IMR-90 (cell line): ENCODE results near the gene OSGIN1. TPM values are rescaled to one million over a fixed set of nuclear protein-coding genes. Genes with fewer than 3 reads are reported as not detected.

ENCODE experiments used
- ATAC-seq: fragments of 200-7000 bp; cut with Tn5 transposase; 2 replicates; pipeline ENCODE4 v1.9.1; 2020; ENCODE audit warnings: low read depth, mild to moderate bottlenecking, moderate library complexity
- BruUV-seq: library from RNA; stranded (reverse); fragments of 400-500 nt; replicated peaks from 2 replicates; lab custom pipeline; 2021; lab: Mats Ljungman, UMichigan
- CTCF ChIA-PET: fragments of 300-600 bp; formaldehyde crosslinking; extraction: SDS; loops from one replicate; lab custom pipeline; 2021; ENCODE audit warnings: antibody characterized with exemption; lab: Yijun Ruan, JAX
- POLR2A ChIA-PET: fragments of 300-600 bp; sonication (Branson Sonifier 250); formaldehyde crosslinking; loops from one replicate; lab custom pipeline; 2022; ENCODE audit warnings: antibody characterized with exemption; ENCODE audit not compliant: unreplicated experiment; lab: Charles Lee
- DNase-seq: peaks from one replicate; pipeline ENCODE4 v3.0.0; 2013
- H2AFZ ChIP-seq: replicated peaks from 2 replicates; pipeline ENCODE3; 2013; ENCODE audit warnings: low read length, mild to moderate bottlenecking; ENCODE audit not compliant: poor library complexity
- H2AK5ac ChIP-seq: 2 replicates; pipeline ENCODE4 v1.6.1; 2013; ENCODE audit warnings: low read depth, low read length, inconsistent platforms
- H2AK9ac ChIP-seq: replicated peaks from 2 replicates; pipeline ENCODE3; 2013; ENCODE audit warnings: mild to moderate bottlenecking, low read depth, low read length, moderate library complexity; ENCODE audit not compliant: poor library complexity
- H2BK120ac ChIP-seq: 2 replicates; pipeline ENCODE4 v1.6.1; 2013; ENCODE audit warnings: low read depth, low read length, inconsistent platforms
- H2BK15ac ChIP-seq: 3 replicates; pipeline ENCODE4 v1.6.1; 2013; ENCODE audit warnings: low read depth, low read length, inconsistent platforms
- H2BK20ac ChIP-seq: 2 replicates; pipeline ENCODE4 v1.6.1; 2013; ENCODE audit warnings: low read depth, mild to moderate bottlenecking, inconsistent platforms, low read length, moderate library complexity
- H2BK5ac ChIP-seq: 2 replicates; pipeline ENCODE4 v1.6.1; 2013; ENCODE audit warnings: mild to moderate bottlenecking, low read depth, low read length, inconsistent platforms; ENCODE audit not compliant: poor library complexity, severe bottlenecking
- H3K14ac ChIP-seq: replicated peaks from 2 replicates; pipeline ENCODE4 v1.6.1; 2013; ENCODE audit warnings: low read depth, low read length, inconsistent platforms
- H3K18ac ChIP-seq: 2 replicates; pipeline ENCODE4 v1.6.1; 2013; ENCODE audit warnings: low read depth, low read length, control low read depth
- H3K23ac ChIP-seq: 2 replicates; pipeline ENCODE4 v1.6.1; 2013; ENCODE audit warnings: low read depth, low read length, inconsistent platforms
- H3K27ac ChIP-seq: 2 replicates; pipeline ENCODE4 v1.5.1; 2013; ENCODE audit warnings: mild to moderate bottlenecking, control low read depth, low read length; ENCODE audit not compliant: insufficient read depth
- H3K27me3 ChIP-seq: 2 replicates; pipeline ENCODE4 v1.6.1; 2013; ENCODE audit warnings: low read length; ENCODE audit not compliant: control insufficient read depth, insufficient read depth
- H3K36me3 ChIP-seq: 2 replicates; pipeline ENCODE4 v1.6.1; 2013; ENCODE audit warnings: low read length, mixed read lengths; ENCODE audit not compliant: control insufficient read depth, insufficient read depth
- H3K4ac ChIP-seq: 2 replicates; pipeline ENCODE4 v1.6.1; 2013; ENCODE audit warnings: low read depth, low read length, inconsistent platforms
- H3K4me1 ChIP-seq: 2 replicates; pipeline ENCODE4 v1.6.1; 2013; ENCODE audit warnings: low read length, mixed read lengths; ENCODE audit not compliant: control insufficient read depth, insufficient read depth
- H3K4me2 ChIP-seq: 2 replicates; pipeline ENCODE4 v1.6.1; 2013; ENCODE audit warnings: low read depth, mild to moderate bottlenecking, control low read depth, low read length, moderate library complexity
- H3K4me3 ChIP-seq: 2 replicates; pipeline ENCODE4 v1.5.1; 2013; ENCODE audit warnings: low read depth, mild to moderate bottlenecking, control low read depth, low read length, moderate library complexity; ENCODE audit not compliant: insufficient read depth
- H3K56ac ChIP-seq: 2 replicates; pipeline ENCODE4 v1.6.1; 2013; ENCODE audit warnings: low read length, inconsistent platforms; ENCODE audit not compliant: insufficient read depth; ENCODE audit errors: extremely low read depth
- H3K79me1 ChIP-seq, 2 experiments: 2 replicates each; pipeline ENCODE4 v1.6.1; 2013; ENCODE audit warnings: low read length in 2 of 2, inconsistent platforms in 1 of 2, low read depth in 1 of 2
- H3K9ac ChIP-seq: 2 replicates; pipeline ENCODE4 v1.6.1; 2013; ENCODE audit warnings: low read depth, low read length, control low read depth
- H3K9me1 ChIP-seq: 2 replicates; pipeline ENCODE4 v1.6.1; 2013; ENCODE audit warnings: low read length, inconsistent platforms; ENCODE audit not compliant: insufficient read depth
- H3K9me3 ChIP-seq: 2 replicates; pipeline ENCODE4 v1.6.1; 2013; ENCODE audit warnings: low read length; ENCODE audit not compliant: control insufficient read depth, insufficient read depth
- H4K20me1 ChIP-seq: 2 replicates; pipeline ENCODE4 v1.6.1; 2013; ENCODE audit warnings: low read length, inconsistent platforms; ENCODE audit not compliant: insufficient read depth
- H4K5ac ChIP-seq: 2 replicates; pipeline ENCODE4 v1.6.1; 2013; ENCODE audit warnings: mild to moderate bottlenecking, low read depth, low read length, control low read depth
- H4K8ac ChIP-seq, 2 experiments: 2 replicates each; pipeline ENCODE4 v1.6.1; 2013; ENCODE audit warnings: low read depth in 2 of 2, low read length in 2 of 2, control low read depth in 1 of 2, inconsistent platforms in 1 of 2
- H4K91ac ChIP-seq: 2 replicates; pipeline ENCODE4 v1.6.1; 2013; ENCODE audit warnings: low read depth, low read length, inconsistent platforms; ENCODE audit not compliant: insufficient read depth
- BHLHE40 ChIP-seq: fragments of 150-350 bp; IDR thresholded peaks from 2 replicates; pipeline ENCODE4 v1.6.1; 2016; ENCODE audit warnings: mild to moderate bottlenecking, low read depth, low read length
- CEBPB ChIP-seq: IDR thresholded peaks from 2 replicates; pipeline ENCODE4 v1.6.1; 2012; ENCODE audit warnings: low read depth, low read length, improper control_type of control experiment
- CHD1 ChIP-seq: IDR thresholded peaks from 2 replicates; pipeline ENCODE4 v1.6.1; 2012; ENCODE audit warnings: low read depth, low read length, improper control_type of control experiment
- CTCF ChIP-seq: conservative IDR thresholded peaks from 2 replicates; pipeline ENCODE4 v1.5.1; 2012; ENCODE audit warnings: mild to moderate bottlenecking, low read depth, low read length, improper control_type of control experiment
- MAFK ChIP-seq: IDR thresholded peaks from 2 replicates; pipeline ENCODE4 v1.6.1; 2012; ENCODE audit warnings: low read depth, low read length, improper control_type of control experiment
- MAZ ChIP-seq: IDR thresholded peaks from 2 replicates; pipeline ENCODE4 v1.6.1; 2012; ENCODE audit warnings: low read depth, mild to moderate bottlenecking, low read length, improper control_type of control experiment, moderate library complexity, borderline replicate concordance
- MXI1 ChIP-seq: IDR thresholded peaks from 2 replicates; pipeline ENCODE4 v1.6.1; 2012; ENCODE audit warnings: low read depth, mild to moderate bottlenecking, low read length, moderate library complexity, borderline replicate concordance
- NFE2L2 ChIP-seq: fragments of 150-350 bp; IDR thresholded peaks from 2 replicates; pipeline ENCODE4 v1.6.1; 2016; ENCODE audit warnings: low read depth, mild to moderate bottlenecking, low read length
- POLR2A ChIP-seq: IDR thresholded peaks from 2 replicates; pipeline ENCODE4 v1.6.1; 2012; ENCODE audit warnings: mild to moderate bottlenecking, low read depth, low read length
- RCOR1 ChIP-seq: IDR thresholded peaks from 2 replicates; pipeline ENCODE4 v1.6.1; 2012; ENCODE audit warnings: mild to moderate bottlenecking, low read length, improper control_type of control experiment; ENCODE audit not compliant: insufficient replicate concordance
- RFX5 ChIP-seq: IDR thresholded peaks from 2 replicates; pipeline ENCODE4 v1.8.0; 2012; ENCODE audit warnings: low read depth, mild to moderate bottlenecking, low read length, moderate library complexity
- SMC3 ChIP-seq: fragments of 150-350 bp; IDR thresholded peaks from 2 replicates; pipeline ENCODE4 v1.6.1; 2016; ENCODE audit warnings: low read depth, mild to moderate bottlenecking, antibody characterized with exemption, low read length, moderate library complexity
- WGBS, 2 experiments: methylation state at CpG; one replicate each; pipeline versions ENCODE4 v1.1.5 to v1.1.7; 2013; ENCODE audit warnings: missing lambda C conversion rate in 2 of 2; ENCODE audit not compliant: insufficient read length in 1 of 2; ENCODE audit errors: extremely low coverage in 2 of 2; 5-methylcytosine and 5-hydroxymethylcytosine counted together
- dilution Hi-C: fragments of 300-500 bp; cut with HindIII; formaldehyde crosslinking; loops from one replicate; pipeline ENCODE4 v1.14.3; 2018; ENCODE audit warnings: low sequenced_read_pairs; ENCODE audit not compliant: unreplicated experiment
- in situ Hi-C: fragments of 300-500 bp; cut with MboI; formaldehyde crosslinking; loops from 3 replicates; pipeline ENCODE4 v1.14.3; 2019; ENCODE audit warnings: low sequenced_read_pairs, inconsistent platforms, mixed read lengths
- intact Hi-C: fragments of 100-400 bp; cut with micrococcal nuclease; formaldehyde crosslinking; loops from 2 replicates; pipeline ENCODE4 v1.10.0; 2022
- polyA plus RNA-seq, 3 experiments: library from polyadenylated mRNA; depleted of rRNA; stranded (reverse); fragments of >200 nt; gene quantifications; 2 replicates each; pipeline ENCODE4 v1.2.3, GENCODE V29; 2012; ENCODE audit warnings: low replicate concordance in 1 of 3
- total RNA-seq: library from RNA; depleted of rRNA; stranded (reverse); fragments of >200 nt; gene quantifications from 2 replicates; pipeline ENCODE4 v1.2.3, GENCODE V29; 2012
- TF ChIP-seq, protein P1 (sequence below): fragments of 150-350 bp; IDR thresholded peaks from 2 replicates; pipeline ENCODE4 v1.6.1; 2016; ENCODE audit warnings: low read depth, mild to moderate bottlenecking, low read length, moderate library complexity, borderline replicate concordance
- TF ChIP-seq, protein P2 (sequence below): fragments of 150-350 bp; IDR thresholded peaks from 2 replicates; pipeline ENCODE4 v1.6.1; 2017; ENCODE audit warnings: mild to moderate bottlenecking, antibody characterized with exemption, low read length, low read depth

Gene OSGIN1
- total and polyA plus RNA-seq, 2 of the 4 experiments (the other 2 are of a cell fraction), result 0.90 to 6.4 TPM

- no peak overlapping the region for H2AFZ ChIP-seq
- H2BK120ac ChIP-seq, result no peak overlapping the region
- no peak overlapping the region for H3K4ac ChIP-seq
- 81% methylated on average over 11 of the region's 17 CpGs; no CpG with 5 or more reads in 1 of the 2 experiments for WGBS, 2 experiments
- no peaks in the 10 kb centered on the region for H3K9me1 ChIP-seq
- H2BK15ac ChIP-seq, result no peak overlapping the region
- H3K4me3 ChIP-seq, result no peak overlapping the region
- H3K9ac ChIP-seq, result no peak overlapping the region
- H3K23ac ChIP-seq, result no peak overlapping the region
- H3K79me1 ChIP-seq, result no peaks in the 10 kb centered on the region
- no peak overlapping the region for H3K14ac ChIP-seq
- H3K9me3 ChIP-seq, result no peaks in the 10 kb centered on the region
- no peak overlapping the region for H2BK5ac ChIP-seq
- H3K27me3 ChIP-seq, result no peaks in the 10 kb centered on the region; the same call in 1 of the 2 replicates
- no peak overlapping the region for H3K18ac ChIP-seq
- POLR2A ChIA-PET, result no interaction called here
- intact Hi-C loops (no loop called here), in situ Hi-C loops (no loop called here), dilution Hi-C loops (no loop called here)
- H4K20me1 ChIP-seq, result no peaks in the 10 kb centered on the region
- no peak for ATAC-seq
- no peak overlapping the region for H4K8ac ChIP-seq
- BruUV-seq, result no TSS peak
- TF ChIP-seq MXI1 (no peak), NFE2L2 (no peak), BHLHE40 (no peak), RFX5 (no peak), MAZ (no peak), POLR2A (no peak), CEBPB (no peak), RCOR1 (no peak), SMC3 (no peak), CTCF (no peak), CHD1 (no peak), MAFK (no peak)
- TF ChIP-seq, protein P1, sequence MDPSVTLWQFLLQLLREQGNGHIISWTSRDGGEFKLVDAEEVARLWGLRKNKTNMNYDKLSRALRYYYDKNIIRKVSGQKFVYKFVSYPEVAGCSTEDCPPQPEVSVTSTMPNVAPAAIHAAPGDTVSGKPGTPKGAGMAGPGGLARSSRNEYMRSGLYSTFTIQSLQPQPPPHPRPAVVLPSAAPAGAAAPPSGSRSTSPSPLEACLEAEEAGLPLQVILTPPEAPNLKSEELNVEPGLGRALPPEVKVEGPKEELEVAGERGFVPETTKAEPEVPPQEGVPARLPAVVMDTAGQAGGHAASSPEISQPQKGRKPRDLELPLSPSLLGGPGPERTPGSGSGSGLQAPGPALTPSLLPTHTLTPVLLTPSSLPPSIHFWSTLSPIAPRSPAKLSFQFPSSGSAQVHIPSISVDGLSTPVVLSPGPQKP, result no peak
- TF ChIP-seq, protein P2, sequence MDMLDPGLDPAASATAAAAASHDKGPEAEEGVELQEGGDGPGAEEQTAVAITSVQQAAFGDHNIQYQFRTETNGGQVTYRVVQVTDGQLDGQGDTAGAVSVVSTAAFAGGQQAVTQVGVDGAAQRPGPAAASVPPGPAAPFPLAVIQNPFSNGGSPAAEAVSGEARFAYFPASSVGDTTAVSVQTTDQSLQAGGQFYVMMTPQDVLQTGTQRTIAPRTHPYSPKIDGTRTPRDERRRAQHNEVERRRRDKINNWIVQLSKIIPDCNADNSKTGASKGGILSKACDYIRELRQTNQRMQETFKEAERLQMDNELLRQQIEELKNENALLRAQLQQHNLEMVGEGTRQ, result no peak
- no peak for DNase-seq
- H4K91ac ChIP-seq, result no peak overlapping the region
- H2AK9ac ChIP-seq, result no peak overlapping the region
- no peak overlapping the region for H4K5ac ChIP-seq
- CTCF ChIA-PET, result no interaction called here
- no peak overlapping the region for H3K4me2 ChIP-seq
- no peak overlapping the region for H3K27ac ChIP-seq
- no peak overlapping the region for H2BK20ac ChIP-seq
- no peak overlapping the region for H3K56ac ChIP-seq
- peaks cover 11% of the 10 kb centered on the region for H3K4me1 ChIP-seq
- H2AK5ac ChIP-seq, result no peak overlapping the region
- no peaks in the 10 kb centered on the region for H3K36me3 ChIP-seq
These were observed 21.5 kb upstream of the OSGIN1 start for GRCh38 chr16:83931556-83931955.
